HFF-Myc (cell line): ENCODE data around the gene PLEKHG1.

ENCODE experiments used
- DNase-seq: peaks from one replicate; pipeline ENCODE4 v3.0.0-alpha.2; 2011; ENCODE audit warnings: low read depth; ENCODE audit errors: extremely low read depth
- H3K4me3 ChIP-seq: replicated peaks from 2 replicates; pipeline ENCODE4 v1.5.1; 2011; ENCODE audit warnings: low read depth, mild to moderate bottlenecking, control low read depth, low read length
- CTCF ChIP-seq: IDR thresholded peaks from 2 replicates; pipeline ENCODE4 v1.5.1; 2012; ENCODE audit warnings: mild to moderate bottlenecking, low read depth, low read length, control low read depth; ENCODE audit errors: missing control alignments

Gene PLEKHG1

GRCh38 chr6:150604467-150604866 lies 4.8 kb downstream of the PLEKHG1 start:
- H3K4me3 ChIP-seq, result no peak overlapping the region
- TF ChIP-seq CTCF, result no peak

GRCh38 chr6:150605333-150605732 lies 5.6 kb downstream of the PLEKHG1 start:
- no peak for DNase-seq
- no peak for TF ChIP-seq CTCF
- H3K4me3 ChIP-seq, result no peak overlapping the region

More at GRCh38 chr6:150604467-150604866, 4.8 kb downstream of the PLEKHG1 start:
- DNase-seq, result no peak

- H3K4me3 ChIP-seq, result no peak overlapping the region
- TF ChIP-seq CTCF, result no peak
- DNase-seq, result no peak
Observed at GRCh38 chr6:150606168-150606591, 6.5 kb downstream of the PLEKHG1 start.

GRCh38 chr6:150606647-150607328 lies 7.1 kb downstream of the PLEKHG1 start:
- no peak overlapping the region for H3K4me3 ChIP-seq
- DNase-seq, result no peak
- TF ChIP-seq CTCF, result no peak

- DNase-seq, result no peak
- H3K4me3 ChIP-seq, result no peak overlapping the region
- TF ChIP-seq CTCF, result no peak
Observed at GRCh38 chr6:150607329-150607650, 7.6 kb downstream of the PLEKHG1 start.

GRCh38 chr6:150610584-150610983 lies 10.9 kb downstream of the PLEKHG1 start:
- no peak for DNase-seq
- H3K4me3 ChIP-seq, result no peak overlapping the region
- no peak for TF ChIP-seq CTCF

- H3K4me3 ChIP-seq, result no peak overlapping the region
- DNase-seq, result no peak
- TF ChIP-seq CTCF, result no peak
Observed at GRCh38 chr6:150613269-150613668, 13.6 kb downstream of the PLEKHG1 start.
